GM21717 (cell line): ENCODE results near the gene TGFBR1.
"Not testable (repeated sequence)": the region's sequence is repeated elsewhere in the genome, so short reads cannot be mapped to it uniquely, and the experiment has no call there.

ENCODE experiments used
- ATAC-seq: cut with Tn5 transposase; IDR thresholded peaks from one replicate; pipeline ENCODE4 v1.9.1; 2021; ENCODE audit warnings: mild to moderate bottlenecking, moderate library complexity; ENCODE audit not compliant: unreplicated experiment

Gene TGFBR1

GRCh38 chr9:99184475-99185347 is 79.8 kb downstream of the TGFBR1 start:
- ATAC-seq: peak; percentile 53

DNA sequence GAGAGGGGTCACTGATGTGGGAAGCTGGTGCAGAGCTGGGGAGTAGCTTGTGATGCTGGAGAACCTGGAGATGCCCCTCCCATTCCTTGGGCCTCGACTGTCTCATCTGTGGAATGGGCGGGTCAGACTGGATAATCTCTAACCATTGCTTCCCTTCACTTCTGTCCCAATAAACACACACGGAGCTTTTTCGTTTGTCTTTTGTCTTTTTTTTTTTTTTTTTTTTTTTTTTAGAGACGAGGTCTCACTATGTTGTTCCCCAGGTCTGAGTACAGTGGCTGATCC is 80.4 kb downstream of the TGFBR1 start:
- ATAC-seq: no peak

- ATAC-seq: no peak
These were observed 81.0 kb downstream of the TGFBR1 start for GRCh38 chr9:99185934-99186333.

DNA sequence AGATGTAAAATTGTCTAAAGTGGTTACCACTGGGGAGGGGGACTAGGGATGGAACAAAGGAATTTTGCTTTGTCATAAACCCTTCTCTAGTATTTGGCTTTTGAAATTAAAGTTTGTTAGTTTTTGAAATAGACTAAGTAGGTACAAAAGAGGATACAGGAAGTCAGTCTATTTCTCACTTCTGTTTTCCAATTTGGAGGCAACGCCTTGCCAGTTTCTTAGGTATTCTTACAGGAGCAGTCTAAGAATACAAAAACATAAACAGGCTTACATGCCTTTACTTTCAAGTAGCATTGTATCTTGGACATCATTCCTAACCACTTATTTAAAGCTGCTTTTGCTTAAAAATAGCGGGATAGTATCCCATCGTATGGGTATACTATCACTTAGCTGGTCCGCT is 82.4 kb downstream of the TGFBR1 start:
- ATAC-seq: no peak

DNA sequence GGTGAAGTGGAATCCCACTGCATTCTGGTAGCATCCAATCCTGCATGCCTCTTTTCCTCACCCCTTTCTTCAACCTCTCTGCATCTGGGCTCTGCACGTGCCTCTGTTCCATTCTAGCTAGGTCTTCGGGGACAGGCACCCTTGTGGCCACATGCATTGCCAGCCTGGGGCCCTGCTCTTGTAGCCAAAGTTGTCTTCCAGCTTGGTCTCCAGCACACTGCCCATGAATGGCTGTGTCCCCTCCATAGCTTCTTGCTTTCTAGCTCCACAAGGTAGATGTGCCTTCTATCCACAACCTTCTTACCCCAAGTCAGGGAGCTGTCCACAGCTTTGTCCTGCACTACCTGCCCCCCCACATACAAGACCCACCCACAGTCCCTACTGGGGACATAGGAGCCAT is 84.3 kb downstream of the TGFBR1 start:
- ATAC-seq: no peak

DNA sequence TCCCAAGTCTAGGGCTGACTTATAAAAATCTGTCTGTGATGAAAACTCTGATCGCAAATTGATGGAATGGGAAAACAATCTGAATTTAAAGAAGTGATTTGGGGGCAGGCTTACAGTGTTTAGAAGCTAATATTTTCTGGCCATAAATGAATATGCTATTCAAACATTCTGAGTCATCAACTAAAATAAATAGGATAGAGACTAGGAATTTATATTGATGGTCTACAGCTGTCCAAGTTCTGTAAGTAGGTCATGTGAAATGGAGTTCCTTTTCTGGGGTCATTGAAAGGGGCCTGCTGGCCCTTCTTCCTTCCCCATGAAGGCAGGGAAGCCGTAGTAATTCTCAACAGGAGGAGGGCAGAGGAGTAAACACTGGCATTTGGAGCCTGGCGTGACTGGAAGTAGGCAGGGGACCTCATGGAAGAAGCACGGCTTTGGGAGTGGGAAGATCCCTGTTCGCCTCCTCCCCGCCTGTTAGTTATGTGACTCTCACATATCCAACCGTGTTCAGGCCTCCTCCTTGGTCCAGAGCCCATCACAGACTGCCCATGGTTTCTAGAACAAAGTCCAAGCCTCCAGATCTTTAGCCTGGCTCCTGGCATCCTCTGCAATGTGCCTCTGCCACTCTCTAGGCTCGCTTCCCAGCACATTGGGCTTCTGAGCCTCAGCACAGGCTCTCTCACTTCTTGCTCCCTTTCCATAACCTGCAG is 85.1 kb downstream of the TGFBR1 start:
- no peak for ATAC-seq

- no peak for ATAC-seq
These were observed 85.8 kb downstream of the TGFBR1 start for GRCh38 chr9:99190597-99191283.

GRCh38 chr9:99192786-99193465 is 88.0 kb downstream of the TGFBR1 start:
- ATAC-seq: no peak

GRCh38 chr9:99193466-99193821 is 88.5 kb downstream of the TGFBR1 start:
- no peak for ATAC-seq

- not testable (repeated sequence) for ATAC-seq
These were observed 91.6 kb downstream of the TGFBR1 start for GRCh38 chr9:99196484-99196883.

GRCh38 chr9:99197124-99197630 is 92.3 kb downstream of the TGFBR1 start:
- ATAC-seq: no peak

- ATAC-seq: no peak
These were observed 93.1 kb downstream of the TGFBR1 start for GRCh38 chr9:99197987-99198386.

DNA sequence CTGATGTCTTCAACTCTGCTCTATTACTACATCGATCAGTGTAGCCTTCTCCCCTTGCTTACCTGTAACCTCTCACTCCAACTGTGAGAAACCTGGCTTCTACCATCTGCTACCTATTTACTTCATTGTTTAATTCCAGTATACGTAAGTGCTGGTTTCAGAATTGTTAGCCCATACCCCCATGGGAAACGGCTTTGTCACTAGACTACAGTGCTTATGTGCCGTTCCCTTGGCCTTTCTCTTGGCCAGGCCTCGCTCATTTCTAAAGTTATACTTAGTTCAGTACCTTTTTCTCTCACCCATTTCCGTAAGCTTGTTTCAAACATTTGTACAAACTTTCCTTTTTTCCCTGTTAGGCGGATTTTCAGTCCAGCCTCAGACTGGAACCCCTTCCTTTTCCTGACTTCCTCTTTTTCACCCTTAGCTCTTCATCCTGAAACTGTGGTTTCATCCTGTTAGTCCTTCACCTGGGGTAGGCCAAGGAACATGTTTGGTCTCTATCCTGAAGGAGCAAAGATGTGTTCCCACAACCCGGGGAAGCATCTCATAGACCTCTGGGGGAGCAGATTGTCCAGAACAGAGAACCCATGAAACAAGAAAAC is 95.1 kb downstream of the TGFBR1 start:
- ATAC-seq: no peak

GRCh38 chr9:99201603-99202002 is 96.7 kb downstream of the TGFBR1 start:
- no peak for ATAC-seq
